ENCODE results near the gene MINDY4.

The MINDY4 gene

DNA sequence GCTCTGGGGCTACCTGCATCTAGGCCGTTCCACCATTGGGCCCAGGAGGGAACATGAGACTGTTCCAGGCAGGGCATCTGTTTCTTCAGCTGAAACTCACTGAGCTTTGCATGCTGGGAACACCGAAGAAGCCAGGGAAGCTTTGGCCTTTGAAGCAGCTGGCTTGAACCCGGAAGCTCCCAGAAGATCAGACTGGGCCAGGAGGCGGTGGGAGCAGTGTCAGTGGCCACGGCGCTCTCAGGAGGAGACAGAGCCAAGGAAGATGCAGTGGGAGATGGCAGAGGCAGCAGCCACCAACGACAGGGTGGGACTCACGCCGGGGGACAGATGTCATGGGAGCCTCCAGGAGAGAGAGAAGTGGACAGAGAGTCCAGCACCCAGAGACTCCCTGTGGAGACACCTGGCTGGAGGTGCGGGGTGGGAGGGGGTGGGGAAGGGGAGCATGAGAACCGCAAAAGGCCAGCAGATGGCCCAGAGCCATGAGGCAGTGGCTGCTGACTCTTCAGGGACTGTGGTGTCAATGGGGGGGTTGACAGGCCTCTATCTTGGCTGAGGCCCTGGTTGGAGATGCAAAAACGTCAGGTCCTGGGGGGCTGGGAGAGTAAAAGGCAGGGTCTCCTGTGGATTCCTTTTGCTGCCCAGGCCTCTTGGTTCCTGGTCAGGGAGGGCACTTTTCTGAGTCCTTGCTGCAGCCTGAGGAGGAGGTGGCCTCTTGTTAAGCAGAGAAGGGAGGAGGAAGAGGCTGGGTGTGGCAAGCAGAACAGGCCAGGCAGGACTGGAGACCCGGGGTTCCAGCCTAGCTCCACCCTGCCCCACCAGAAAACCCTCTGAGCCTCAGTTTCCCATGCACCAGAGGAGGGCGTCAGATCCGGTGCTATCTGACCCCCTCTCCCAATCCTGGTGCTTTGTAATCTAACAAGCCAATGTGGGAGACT, 134.1 kb downstream of the MINDY4 start:
- no peaks in the 10 kb centered on the region for H3K27me3 ChIP-seq (ENCODE audit: insufficient read depth, poor library complexity, severe bottlenecking)
- DNase-seq (ENCODE audit: low read depth in 1 of 2, low spot score in 1 of 2), result no peak
- H3K27ac ChIP-seq (replicated peaks), result no peak overlapping the region
- no peak overlapping the region for H3K4me3 ChIP-seq (replicated peaks; ENCODE audit: insufficient read depth, low read length)
- TF ChIP-seq POLR2AphosphoS5 (IDR thresholded peaks at IDR 0.05; ENCODE audit: low read depth) (no peak), GABPA (IDR thresholded peaks at IDR 0.05; ENCODE audit: low read depth) (no peak), SPI1 (IDR thresholded peaks at IDR 0.05; ENCODE audit: borderline replicate concordance, low read depth) (no peak)
- TF ChIP-seq, protein P1, sequence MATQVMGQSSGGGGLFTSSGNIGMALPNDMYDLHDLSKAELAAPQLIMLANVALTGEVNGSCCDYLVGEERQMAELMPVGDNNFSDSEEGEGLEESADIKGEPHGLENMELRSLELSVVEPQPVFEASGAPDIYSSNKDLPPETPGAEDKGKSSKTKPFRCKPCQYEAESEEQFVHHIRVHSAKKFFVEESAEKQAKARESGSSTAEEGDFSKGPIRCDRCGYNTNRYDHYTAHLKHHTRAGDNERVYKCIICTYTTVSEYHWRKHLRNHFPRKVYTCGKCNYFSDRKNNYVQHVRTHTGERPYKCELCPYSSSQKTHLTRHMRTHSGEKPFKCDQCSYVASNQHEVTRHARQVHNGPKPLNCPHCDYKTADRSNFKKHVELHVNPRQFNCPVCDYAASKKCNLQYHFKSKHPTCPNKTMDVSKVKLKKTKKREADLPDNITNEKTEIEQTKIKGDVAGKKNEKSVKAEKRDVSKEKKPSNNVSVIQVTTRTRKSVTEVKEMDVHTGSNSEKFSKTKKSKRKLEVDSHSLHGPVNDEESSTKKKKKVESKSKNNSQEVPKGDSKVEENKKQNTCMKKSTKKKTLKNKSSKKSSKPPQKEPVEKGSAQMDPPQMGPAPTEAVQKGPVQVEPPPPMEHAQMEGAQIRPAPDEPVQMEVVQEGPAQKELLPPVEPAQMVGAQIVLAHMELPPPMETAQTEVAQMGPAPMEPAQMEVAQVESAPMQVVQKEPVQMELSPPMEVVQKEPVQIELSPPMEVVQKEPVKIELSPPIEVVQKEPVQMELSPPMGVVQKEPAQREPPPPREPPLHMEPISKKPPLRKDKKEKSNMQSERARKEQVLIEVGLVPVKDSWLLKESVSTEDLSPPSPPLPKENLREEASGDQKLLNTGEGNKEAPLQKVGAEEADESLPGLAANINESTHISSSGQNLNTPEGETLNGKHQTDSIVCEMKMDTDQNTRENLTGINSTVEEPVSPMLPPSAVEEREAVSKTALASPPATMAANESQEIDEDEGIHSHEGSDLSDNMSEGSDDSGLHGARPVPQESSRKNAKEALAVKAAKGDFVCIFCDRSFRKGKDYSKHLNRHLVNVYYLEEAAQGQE (IDR thresholded peaks at IDR 0.05; ENCODE audit: insufficient replicate concordance, low read depth), result no peak
- TF ChIP-seq, protein P2, sequence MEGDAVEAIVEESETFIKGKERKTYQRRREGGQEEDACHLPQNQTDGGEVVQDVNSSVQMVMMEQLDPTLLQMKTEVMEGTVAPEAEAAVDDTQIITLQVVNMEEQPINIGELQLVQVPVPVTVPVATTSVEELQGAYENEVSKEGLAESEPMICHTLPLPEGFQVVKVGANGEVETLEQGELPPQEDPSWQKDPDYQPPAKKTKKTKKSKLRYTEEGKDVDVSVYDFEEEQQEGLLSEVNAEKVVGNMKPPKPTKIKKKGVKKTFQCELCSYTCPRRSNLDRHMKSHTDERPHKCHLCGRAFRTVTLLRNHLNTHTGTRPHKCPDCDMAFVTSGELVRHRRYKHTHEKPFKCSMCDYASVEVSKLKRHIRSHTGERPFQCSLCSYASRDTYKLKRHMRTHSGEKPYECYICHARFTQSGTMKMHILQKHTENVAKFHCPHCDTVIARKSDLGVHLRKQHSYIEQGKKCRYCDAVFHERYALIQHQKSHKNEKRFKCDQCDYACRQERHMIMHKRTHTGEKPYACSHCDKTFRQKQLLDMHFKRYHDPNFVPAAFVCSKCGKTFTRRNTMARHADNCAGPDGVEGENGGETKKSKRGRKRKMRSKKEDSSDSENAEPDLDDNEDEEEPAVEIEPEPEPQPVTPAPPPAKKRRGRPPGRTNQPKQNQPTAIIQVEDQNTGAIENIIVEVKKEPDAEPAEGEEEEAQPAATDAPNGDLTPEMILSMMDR (IDR thresholded peaks at IDR 0.05; ENCODE audit: insufficient read depth, low read length), result no peak

DNA sequence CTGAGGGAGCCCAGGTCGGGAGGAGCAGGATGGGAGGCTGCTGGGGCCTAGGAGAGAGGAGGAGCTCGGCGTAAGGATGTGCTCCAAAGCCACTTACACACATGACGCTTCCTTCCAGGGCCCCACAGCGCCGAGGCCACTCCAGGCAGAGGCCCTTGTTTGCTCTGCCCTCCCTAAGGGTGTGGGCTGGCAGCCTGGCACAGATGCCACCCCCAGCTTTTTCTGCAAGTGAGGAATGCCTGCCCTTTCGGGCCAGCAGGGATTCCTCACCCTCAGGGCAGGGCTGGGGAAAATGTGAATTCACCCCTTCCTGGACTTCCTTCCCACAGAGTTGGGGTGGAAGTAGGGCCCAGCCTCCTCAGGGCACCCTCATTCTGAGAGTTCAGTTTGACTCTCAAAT, 134.8 kb downstream of the MINDY4 start:
- H3K27ac ChIP-seq (replicated peaks), result no peak overlapping the region
- H3K4me3 ChIP-seq (replicated peaks; ENCODE audit: insufficient read depth, low read length), result no peak overlapping the region
- no peaks in the 10 kb centered on the region for H3K27me3 ChIP-seq (ENCODE audit: insufficient read depth, poor library complexity, severe bottlenecking)
- DNase-seq (ENCODE audit: low read depth in 1 of 2, low spot score in 1 of 2), result no peak
- TF ChIP-seq, protein P2 (IDR thresholded peaks at IDR 0.05; ENCODE audit: insufficient read depth, low read length), result no peak
- no peak for TF ChIP-seq GABPA (IDR thresholded peaks at IDR 0.05; ENCODE audit: low read depth)
- no peak for TF ChIP-seq SPI1 (IDR thresholded peaks at IDR 0.05; ENCODE audit: borderline replicate concordance, low read depth)
- TF ChIP-seq POLR2AphosphoS5 (IDR thresholded peaks at IDR 0.05; ENCODE audit: low read depth), result no peak
- TF ChIP-seq, protein P1 (IDR thresholded peaks at IDR 0.05; ENCODE audit: insufficient replicate concordance, low read depth), result no peak

DNA sequence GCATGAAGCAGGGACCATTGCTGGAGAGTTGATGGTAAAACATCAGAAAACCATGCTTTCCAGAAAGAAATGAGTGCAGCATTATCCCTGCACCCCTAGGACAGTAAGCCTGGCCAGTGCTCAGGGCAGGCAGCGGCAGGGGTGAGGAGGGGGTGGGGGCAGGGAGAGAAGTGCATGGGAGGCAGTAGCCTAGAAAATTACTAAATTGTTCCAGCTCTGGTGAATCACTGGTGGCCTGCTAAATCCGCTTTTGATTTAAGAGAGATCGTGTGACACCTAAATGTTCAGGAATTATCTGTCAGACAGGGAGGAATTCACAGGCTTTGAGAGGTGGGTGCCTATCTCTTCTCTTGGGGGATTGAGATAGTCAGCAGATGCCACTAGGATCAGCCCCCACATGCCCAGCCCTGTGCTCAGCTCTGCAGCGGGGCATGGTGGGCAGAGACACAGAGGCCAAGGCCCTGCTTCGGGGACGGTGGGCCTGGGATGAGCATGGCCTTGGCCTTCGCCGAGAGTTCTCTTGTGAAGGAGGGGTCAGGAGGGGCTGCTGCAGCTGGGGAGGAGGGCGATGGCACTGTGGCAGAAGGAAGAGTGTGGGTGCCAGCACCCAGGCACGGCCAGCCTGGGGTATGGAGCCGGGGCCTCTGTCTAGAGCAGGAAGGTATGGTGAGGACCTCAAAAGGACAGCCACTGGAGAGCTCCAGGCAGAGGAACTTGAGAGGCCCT, 135.5 kb downstream of the MINDY4 start:
- no peak for DNase-seq (ENCODE audit: low read depth in 1 of 2, low spot score in 1 of 2)
- Histone ChIP-seq H3K27ac (replicated peaks) (no peak overlapping the region), H3K4me3 (replicated peaks; ENCODE audit: insufficient read depth, low read length) (no peak overlapping the region), H3K27me3 (ENCODE audit: insufficient read depth, poor library complexity, severe bottlenecking) (no peaks in the 10 kb centered on the region)
- TF ChIP-seq POLR2AphosphoS5 (IDR thresholded peaks at IDR 0.05; ENCODE audit: low read depth), result no peak
- TF ChIP-seq, protein P2 (IDR thresholded peaks at IDR 0.05; ENCODE audit: insufficient read depth, low read length), result no peak
- no peak for TF ChIP-seq GABPA (IDR thresholded peaks at IDR 0.05; ENCODE audit: low read depth)
- no peak for TF ChIP-seq SPI1 (IDR thresholded peaks at IDR 0.05; ENCODE audit: borderline replicate concordance, low read depth)
- TF ChIP-seq, protein P1 (IDR thresholded peaks at IDR 0.05; ENCODE audit: insufficient replicate concordance, low read depth), result no peak

All from HL-60 (cell line).